CD14-positive monocyte (primary cell): ENCODE results near the gene PAPPA2. TPM values are rescaled to one million over a fixed set of nuclear protein-coding genes. Genes with fewer than 3 reads are reported as not detected.

Experiments used
- DNase-seq, 3 donors: peaks; one replicate each; pipeline ENCODE4 v3.0.0-alpha.2; 2011 to 2022
- H2AFZ ChIP-seq: 2 replicates; pipeline ENCODE4 v1.6.0; 2012; ENCODE audit warnings: mild to moderate bottlenecking, low read depth, low read length, inconsistent platforms; ENCODE audit not compliant: insufficient read depth, poor library complexity, severe bottlenecking
- H3K27ac ChIP-seq, 2 donors: 1 replicate in 1 of 2; 2 replicates in 1 of 2; pipeline ENCODE4 v1.5.1; 2012 to 2013; ENCODE audit warnings: low read length in 2 of 2, control low read depth in 1 of 2, inconsistent platforms in 1 of 2, low read depth in 1 of 2, mild to moderate bottlenecking in 1 of 2
- H3K27me3 ChIP-seq, 2 donors: one replicate each; pipeline versions ENCODE4 v1.6.0 to v1.6.1; 2011 to 2013; ENCODE audit warnings: low read length in 2 of 2; ENCODE audit not compliant: control insufficient read depth in 2 of 2, insufficient read depth in 2 of 2
- H3K36me3 ChIP-seq, 2 donors: replicated peaks in 1 of 2; 1 replicate in 1 of 2; 2 replicates in 1 of 2; pipeline versions ENCODE4 v1.5.1 to v1.6.1; 2012 to 2013; ENCODE audit warnings: low read length in 2 of 2, control low read depth in 1 of 2, inconsistent platforms in 1 of 2, mild to moderate bottlenecking in 1 of 2; ENCODE audit not compliant: insufficient read depth in 2 of 2, control insufficient read depth in 1 of 2
- H3K4me1 ChIP-seq, 2 donors: 1 replicate in 1 of 2; 2 replicates in 1 of 2; pipeline versions ENCODE4 v1.5.1 to v1.6.1; 2012 to 2013; ENCODE audit warnings: low read length in 2 of 2, control low read depth in 1 of 2, inconsistent platforms in 1 of 2, mild to moderate bottlenecking in 1 of 2, moderate library complexity in 1 of 2; ENCODE audit not compliant: insufficient read depth in 2 of 2, control insufficient read depth in 1 of 2
- H3K4me2 ChIP-seq: replicated peaks from 2 replicates; pipeline ENCODE3; 2012; ENCODE audit warnings: low read length, moderate library complexity, mild to moderate bottlenecking; ENCODE audit not compliant: poor library complexity, severe bottlenecking; ENCODE audit errors: extremely low read depth
- H3K4me3 ChIP-seq, 3 experiments: fragments of 200-600 bp in 1 of 3; sonication (generic) in 1 of 3; replicated peaks in 1 of 3; 1 replicate in 2 of 3; 2 replicates in 1 of 3; pipeline ENCODE4 v1.5.1; 2011 to 2013; ENCODE audit warnings: low read length in 3 of 3, mild to moderate bottlenecking in 3 of 3, control low read depth in 2 of 3, low read depth in 2 of 3, inconsistent platforms in 1 of 3, moderate library complexity in 1 of 3
- H3K79me2 ChIP-seq: 2 replicates; pipeline ENCODE4 v1.6.0; 2012; ENCODE audit warnings: mild to moderate bottlenecking, control low read depth, inconsistent platforms, low read length, moderate library complexity; ENCODE audit not compliant: insufficient read depth
- H3K9ac ChIP-seq: 2 replicates; pipeline ENCODE4 v1.6.0; 2017; ENCODE audit warnings: low read length, mild to moderate bottlenecking; ENCODE audit not compliant: insufficient read depth, poor library complexity, severe bottlenecking
- H3K9me3 ChIP-seq, 2 donors: replicated peaks in 1 of 2; 1 replicate in 1 of 2; 2 replicates in 1 of 2; pipeline versions ENCODE4 v1.5.1 to v1.6.1; 2012 to 2013; ENCODE audit warnings: low read length in 2 of 2, control low read depth in 1 of 2; ENCODE audit not compliant: control insufficient read depth in 1 of 2, insufficient read depth in 1 of 2
- H4K20me1 ChIP-seq: 2 replicates; pipeline ENCODE4 v1.6.0; 2012; ENCODE audit warnings: mild to moderate bottlenecking, low read length, control low read depth, moderate library complexity; ENCODE audit not compliant: insufficient read depth
- H3K27ac Mint-ChIP-seq, 7 donors: one replicate each; pipeline ENCODE4 v1.8.0; 2020; ENCODE audit warnings: mild to moderate bottlenecking in 7 of 7, mixed read lengths in 7 of 7, moderate library complexity in 6 of 7, inconsistent platforms in 2 of 7
- H3K27me3 Mint-ChIP-seq, 3 donors: one replicate each; pipeline ENCODE4 v1.8.0; 2021 to 2022; ENCODE audit warnings: low read depth in 3 of 3, mild to moderate bottlenecking in 3 of 3, mixed read lengths in 3 of 3, moderate library complexity in 3 of 3, inconsistent platforms in 1 of 3
- H3K36me3 Mint-ChIP-seq, 2 donors: one replicate each; pipeline ENCODE4 v1.8.0; 2020; ENCODE audit warnings: mixed read lengths in 2 of 2, inconsistent platforms in 1 of 2, mild to moderate bottlenecking in 1 of 2
- H3K4me1 Mint-ChIP-seq: one replicate; pipeline ENCODE4 v1.8.0; 2020; ENCODE audit warnings: mild to moderate bottlenecking, mixed read lengths
- H3K4me3 Mint-ChIP-seq, 2 donors: one replicate each; pipeline ENCODE4 v1.8.0; 2020; ENCODE audit warnings: mild to moderate bottlenecking in 2 of 2, mixed read lengths in 2 of 2, moderate library complexity in 1 of 2
- H3K9me3 Mint-ChIP-seq, 7 donors: one replicate each; pipeline ENCODE4 v1.8.0; 2020 to 2022; ENCODE audit warnings: mixed read lengths in 7 of 7, mild to moderate bottlenecking in 6 of 7, moderate library complexity in 6 of 7, inconsistent platforms in 2 of 7
- WGBS: methylation state at CpG from one replicate; pipeline ENCODE4 v1.1.5; 2013; ENCODE audit warnings: missing lambda C conversion rate; ENCODE audit not compliant: insufficient coverage; 5-methylcytosine and 5-hydroxymethylcytosine counted together
- intact Hi-C, 2 donors: fragments of 100-400 bp; cut with micrococcal nuclease; formaldehyde crosslinking; loops; one replicate each; pipeline versions ENCODE4 v1.15.0 to v1.15.1; 2023
- polyA plus RNA-seq, 3 donors: library from polyadenylated mRNA; depleted of rRNA in 1 of 3; unstranded in 2 of 3; stranded (reverse) in 1 of 3; fragments of 300-500 nt in 2 of 3; fragments of >200 nt in 1 of 3; fragmentation: Illumina TruSeq in 2 of 3; gene quantifications; 1 replicate in 2 of 3; 2 replicates in 1 of 3; pipeline ENCODE4 v1.2.3, GENCODE V29; 2012 to 2021
- TF ChIP-seq, protein P1 (sequence below): fragments of 200-600 bp; IDR thresholded peaks from one replicate; pipeline ENCODE4 v1.8.0; 2022; ENCODE audit warnings: antibody characterized with exemption, mild to moderate bottlenecking

Gene PAPPA2
- polyA plus RNA-seq, 3 donors = not detected

DNA sequence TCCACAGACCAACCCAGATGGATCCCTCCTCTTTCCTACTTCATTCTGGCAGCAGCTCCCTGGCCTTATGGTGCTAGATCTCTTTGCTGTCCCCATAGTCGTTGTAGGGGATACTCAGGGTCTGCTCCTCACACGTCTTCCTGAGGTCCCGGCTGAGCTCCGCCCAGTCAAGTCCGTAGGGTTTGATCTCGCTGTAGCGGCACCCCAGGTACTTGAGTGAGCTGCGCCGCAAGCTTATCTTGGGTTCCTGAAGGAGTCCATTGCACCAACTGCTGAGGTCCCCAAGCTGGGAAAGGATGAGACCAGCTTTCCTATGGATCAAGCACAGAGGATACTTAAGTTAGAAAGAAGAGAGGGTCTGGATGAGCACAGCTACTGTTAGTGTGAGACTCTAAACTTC lies 401.2 kb downstream of the PAPPA2 start:
- H3K4me2 ChIP-seq = no peak overlapping the region
- DNase-seq = no peak
- H3K4me1 ChIP-seq = no peaks in the 10 kb centered on the region
- H3K27ac ChIP-seq = no peak overlapping the region
- TF ChIP-seq, protein P1, sequence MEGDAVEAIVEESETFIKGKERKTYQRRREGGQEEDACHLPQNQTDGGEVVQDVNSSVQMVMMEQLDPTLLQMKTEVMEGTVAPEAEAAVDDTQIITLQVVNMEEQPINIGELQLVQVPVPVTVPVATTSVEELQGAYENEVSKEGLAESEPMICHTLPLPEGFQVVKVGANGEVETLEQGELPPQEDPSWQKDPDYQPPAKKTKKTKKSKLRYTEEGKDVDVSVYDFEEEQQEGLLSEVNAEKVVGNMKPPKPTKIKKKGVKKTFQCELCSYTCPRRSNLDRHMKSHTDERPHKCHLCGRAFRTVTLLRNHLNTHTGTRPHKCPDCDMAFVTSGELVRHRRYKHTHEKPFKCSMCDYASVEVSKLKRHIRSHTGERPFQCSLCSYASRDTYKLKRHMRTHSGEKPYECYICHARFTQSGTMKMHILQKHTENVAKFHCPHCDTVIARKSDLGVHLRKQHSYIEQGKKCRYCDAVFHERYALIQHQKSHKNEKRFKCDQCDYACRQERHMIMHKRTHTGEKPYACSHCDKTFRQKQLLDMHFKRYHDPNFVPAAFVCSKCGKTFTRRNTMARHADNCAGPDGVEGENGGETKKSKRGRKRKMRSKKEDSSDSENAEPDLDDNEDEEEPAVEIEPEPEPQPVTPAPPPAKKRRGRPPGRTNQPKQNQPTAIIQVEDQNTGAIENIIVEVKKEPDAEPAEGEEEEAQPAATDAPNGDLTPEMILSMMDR = no peak
- H3K36me3 ChIP-seq = no peaks in the 10 kb centered on the region
- H3K4me3 ChIP-seq = no peak overlapping the region
- H3K79me2 ChIP-seq = no peaks in the 10 kb centered on the region
- no peaks in the 10 kb centered on the region for H3K36me3 Mint-ChIP-seq
- no peak overlapping the region for H2AFZ ChIP-seq
- H3K27ac Mint-ChIP-seq = no peak overlapping the region
- 98% methylated on average over 9 of the region's 9 CpGs for WGBS
- no peaks in the 10 kb centered on the region for H3K4me1 Mint-ChIP-seq
- no peaks in the 10 kb centered on the region for H3K27me3 ChIP-seq
- intact Hi-C loops = no loop called here
- H3K9me3 ChIP-seq = no peaks in the 10 kb centered on the region
- H3K9me3 Mint-ChIP-seq = peaks cover 0 to 2% (median 0%) of the 10 kb centered on the region in 7 donors
- no peak overlapping the region for H3K4me3 Mint-ChIP-seq
- H3K27me3 Mint-ChIP-seq = peaks cover 0 to 2% (median 0%) of the 10 kb centered on the region in 3 donors
- H3K9ac ChIP-seq = no peak overlapping the region
- H4K20me1 ChIP-seq = no peaks in the 10 kb centered on the region

DNA sequence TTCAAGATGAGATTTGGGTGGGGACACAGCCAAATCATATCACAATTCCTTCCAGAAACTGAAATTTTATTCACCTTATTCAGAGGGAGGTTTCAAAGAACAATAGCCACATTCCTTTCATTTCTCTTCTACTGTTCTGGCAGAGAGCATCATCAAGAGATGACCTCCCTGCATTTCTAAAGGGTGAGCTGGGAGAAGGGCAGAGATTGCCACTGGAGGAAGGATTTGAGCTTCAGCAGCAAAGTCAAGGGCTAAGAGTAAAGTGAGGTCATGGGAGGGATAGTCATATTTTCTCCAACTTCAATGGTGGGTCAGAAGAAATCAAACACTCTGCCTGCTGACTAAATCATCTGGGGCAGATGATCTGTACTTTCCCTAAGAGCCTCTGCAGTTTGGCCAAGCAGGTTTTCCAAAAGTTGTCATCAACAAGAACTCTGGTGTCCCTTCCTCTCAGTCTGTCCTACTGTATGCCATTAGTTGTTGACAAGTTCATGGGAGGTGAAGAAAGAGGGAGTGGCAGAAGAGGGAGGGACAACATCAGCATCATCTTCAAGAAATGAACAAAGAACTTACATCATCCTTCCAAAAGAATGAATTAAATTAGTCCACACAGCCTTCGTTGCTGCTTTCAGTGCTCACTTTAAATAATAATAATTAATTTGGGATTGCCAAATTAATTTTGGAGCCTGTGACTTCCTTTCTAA lies 403.2 kb downstream of the PAPPA2 start:
- Mint-ChIP-seq H3K27me3 (peaks cover 0 to 2% (median 0%) of the 10 kb centered on the region in 3 donors), H3K4me1 (no peaks in the 10 kb centered on the region), H3K9me3 (peaks cover 0 to 2% (median 0%) of the 10 kb centered on the region in 7 donors), H3K36me3 (no peaks in the 10 kb centered on the region), H3K27ac (no peak overlapping the region), H3K4me3 (no peak overlapping the region)
- Histone ChIP-seq H2AFZ (no peak overlapping the region), H3K4me2 (no peak overlapping the region), H3K4me3 (no peak overlapping the region), H3K9me3 (no peaks in the 10 kb centered on the region), H3K79me2 (no peaks in the 10 kb centered on the region), H3K4me1 (no peaks in the 10 kb centered on the region), H3K27me3 (no peaks in the 10 kb centered on the region), H3K9ac (no peak overlapping the region), H4K20me1 (no peaks in the 10 kb centered on the region), H3K27ac (no peak overlapping the region), H3K36me3 (no peaks in the 10 kb centered on the region)
- WGBS = no CpG with 5 or more reads among the region's 1 CpG
- DNase-seq = no peak
- intact Hi-C loops = no loop called here
- TF ChIP-seq, protein P1 = no peak
